HG03060 (cell line): Measurements from ENCODE around the gene UGT1A4.

Experiments
- ATAC-seq: cut with Tn5 transposase; IDR thresholded peaks from one replicate; pipeline ENCODE4 v1.9.1; 2021; ENCODE audit warnings: low read depth, moderate number of reproducible peaks; ENCODE audit not compliant: unreplicated experiment

Gene UGT1A4

DNA sequence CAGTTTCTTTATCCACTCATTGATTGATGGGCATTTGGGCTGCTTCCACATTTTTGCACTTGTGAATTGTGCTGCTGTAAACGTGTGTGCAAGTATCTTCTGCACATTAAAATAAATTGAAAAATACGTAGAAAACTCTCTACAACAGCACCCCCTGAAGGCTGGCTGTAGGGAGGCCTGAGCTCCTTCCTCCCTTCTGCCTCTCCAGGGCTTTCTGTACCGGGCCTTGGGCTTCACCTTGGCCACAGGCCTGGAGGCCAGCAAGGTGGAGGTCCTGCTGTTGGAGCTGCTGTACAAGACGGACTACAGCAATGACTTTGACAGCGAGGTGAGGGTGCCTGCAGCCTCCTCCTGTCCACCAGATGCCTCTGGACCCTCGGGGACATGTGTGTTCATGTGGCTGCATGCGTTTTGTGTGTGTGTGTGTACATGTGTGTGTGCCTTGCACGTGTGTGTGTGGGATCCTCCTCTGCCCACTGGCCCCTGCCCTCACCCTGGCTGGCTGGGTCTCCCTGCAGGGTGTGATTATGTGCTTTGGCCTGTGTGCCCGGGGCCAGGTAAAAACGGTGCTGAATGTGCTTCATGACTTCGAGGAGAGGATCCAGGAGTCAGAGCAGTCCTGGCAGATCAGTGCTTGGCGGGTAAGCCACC is 88.8 kb downstream of the UGT1A4 start:
- no peak for ATAC-seq

GRCh38 chr2:233807966-233808935 is 89.7 kb downstream of the UGT1A4 start:
- ATAC-seq = no peak

DNA sequence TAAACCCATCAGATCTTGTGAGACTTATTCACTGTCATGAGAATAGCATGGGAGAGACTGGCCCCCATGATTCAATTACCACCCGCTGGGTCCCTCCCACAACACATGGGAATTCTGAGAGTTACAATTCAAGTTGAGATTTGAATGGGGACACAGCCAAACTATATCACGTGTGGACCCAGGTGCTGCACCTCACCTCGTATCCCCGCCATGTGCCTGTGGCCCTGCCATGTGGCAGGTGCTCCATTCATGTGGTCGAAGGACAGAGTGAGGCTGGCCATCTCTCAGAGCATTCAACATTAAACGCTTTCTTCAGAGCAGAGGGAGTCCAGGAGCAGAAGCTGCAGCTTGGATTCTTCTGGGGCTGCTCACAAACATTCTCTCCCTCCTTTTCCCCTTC is 91.8 kb downstream of the UGT1A4 start:
- no peak for ATAC-seq

DNA sequence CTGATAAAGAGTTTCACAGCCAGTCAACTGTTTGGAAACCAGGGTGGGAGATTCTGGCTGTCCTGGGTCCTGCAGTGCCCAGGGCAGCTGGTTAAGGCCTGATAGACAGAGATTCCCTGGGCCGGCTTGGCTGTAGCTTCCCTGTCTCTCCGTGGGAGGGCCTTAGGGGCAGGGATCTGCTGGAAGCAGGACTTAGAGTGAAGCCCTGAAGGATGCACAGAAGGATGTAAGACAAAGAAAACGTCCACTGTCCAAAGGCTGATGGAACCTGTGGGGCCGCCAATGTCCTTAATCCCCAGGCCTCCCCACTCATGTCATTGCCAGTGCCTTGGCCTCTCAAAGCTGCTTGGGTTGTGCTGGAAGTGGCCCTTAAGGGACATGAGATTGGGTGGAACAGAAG is 92.6 kb downstream of the UGT1A4 start:
- ATAC-seq = no peak

- ATAC-seq = no peak
These were observed 93.2 kb downstream of the UGT1A4 start for GRCh38 chr2:233811732-233812131.

DNA sequence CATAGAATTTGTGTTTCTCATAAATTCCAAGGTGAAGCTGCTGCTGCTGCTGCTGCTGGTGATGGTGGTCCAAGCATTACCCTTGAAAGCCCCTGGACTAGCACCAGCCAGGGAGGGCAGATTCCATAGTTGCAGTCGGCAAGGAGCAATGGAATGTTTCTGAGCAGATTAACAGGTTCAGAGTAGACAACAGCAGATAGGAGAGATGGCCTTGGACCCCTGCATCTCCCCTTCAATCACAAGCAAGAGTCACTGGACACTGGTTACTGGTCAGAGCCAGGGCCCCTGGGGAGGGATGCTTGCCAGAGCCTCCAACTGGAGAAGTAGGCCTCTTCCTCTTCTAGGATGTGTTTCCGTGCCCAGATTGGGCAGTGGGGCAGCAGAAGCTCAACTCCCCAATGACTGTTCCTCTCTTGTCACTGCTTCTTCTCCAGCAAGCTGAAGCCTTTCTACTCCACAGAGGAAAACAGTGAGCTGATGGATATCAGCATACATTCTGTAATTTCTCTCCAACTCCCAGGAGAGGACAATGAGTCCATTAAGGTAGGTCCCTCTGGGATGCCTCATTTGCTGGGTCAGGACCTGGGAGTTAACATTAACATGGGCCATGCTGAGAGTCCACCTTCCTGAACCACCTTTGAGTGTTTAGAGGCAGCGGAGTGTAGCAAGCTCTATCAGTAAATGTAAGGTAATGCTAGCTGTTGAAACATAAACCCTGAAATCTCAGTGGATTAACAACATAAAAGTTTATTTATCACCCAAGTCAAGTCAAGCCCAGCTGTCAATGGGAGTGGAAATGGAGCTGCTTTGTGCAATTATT is 94.9 kb downstream of the UGT1A4 start:
- no peak for ATAC-seq

GRCh38 chr2:233814056-233814835 is 95.7 kb downstream of the UGT1A4 start:
- ATAC-seq = no peak

- no peak for ATAC-seq
These were observed 97.3 kb downstream of the UGT1A4 start for GRCh38 chr2:233815861-233816260.

DNA sequence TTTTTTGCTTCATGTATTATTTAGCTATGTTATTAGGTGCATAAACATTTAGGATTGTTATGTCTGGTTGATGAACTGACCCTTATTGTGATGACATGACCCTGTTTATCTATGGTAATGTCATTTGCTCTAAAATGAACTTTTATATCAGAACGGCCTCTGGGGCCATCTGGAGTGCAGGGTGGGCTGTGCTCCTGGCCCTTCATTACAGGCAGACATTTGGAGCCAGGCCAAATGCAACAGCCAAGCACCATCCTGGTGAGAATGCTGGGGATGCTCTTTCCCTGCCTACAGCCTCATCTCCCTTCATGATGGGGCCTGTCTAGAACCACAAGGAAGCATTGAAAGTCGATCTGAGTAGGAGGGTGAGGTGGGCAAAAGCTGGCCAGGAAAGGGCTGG is 97.8 kb downstream of the UGT1A4 start:
- ATAC-seq = no peak

DNA sequence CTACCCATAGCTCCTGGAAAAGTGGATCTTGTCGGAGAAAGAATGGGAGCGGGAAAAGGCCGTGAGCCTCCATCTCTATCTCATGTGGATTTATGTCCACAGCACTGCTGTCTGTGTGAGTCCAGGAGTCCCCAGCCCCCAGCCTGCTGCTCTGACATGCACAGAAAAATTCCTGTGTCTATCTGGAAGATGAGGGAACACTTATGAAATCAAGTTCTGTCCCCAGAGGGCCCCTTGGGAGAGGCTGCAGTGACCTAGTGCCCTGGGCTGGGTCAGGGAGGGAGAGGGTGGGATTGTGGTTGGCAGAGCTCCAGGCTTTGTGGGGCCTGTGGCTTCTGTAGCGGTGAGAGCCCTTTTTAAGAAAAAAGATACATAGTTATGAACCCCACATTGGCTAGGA is 98.2 kb downstream of the UGT1A4 start:
- ATAC-seq = no peak

- no peak for ATAC-seq
These were observed 98.9 kb downstream of the UGT1A4 start for GRCh38 chr2:233817361-233817911.

GRCh38 chr2:233817995-233818638 is 99.6 kb downstream of the UGT1A4 start:
- ATAC-seq = no peak

GRCh38 chr2:233818639-233819621 is 100.4 kb downstream of the UGT1A4 start:
- ATAC-seq = no peak

- ATAC-seq = no peak
These were observed 101.6 kb downstream of the UGT1A4 start for GRCh38 chr2:233819884-233820773.

DNA sequence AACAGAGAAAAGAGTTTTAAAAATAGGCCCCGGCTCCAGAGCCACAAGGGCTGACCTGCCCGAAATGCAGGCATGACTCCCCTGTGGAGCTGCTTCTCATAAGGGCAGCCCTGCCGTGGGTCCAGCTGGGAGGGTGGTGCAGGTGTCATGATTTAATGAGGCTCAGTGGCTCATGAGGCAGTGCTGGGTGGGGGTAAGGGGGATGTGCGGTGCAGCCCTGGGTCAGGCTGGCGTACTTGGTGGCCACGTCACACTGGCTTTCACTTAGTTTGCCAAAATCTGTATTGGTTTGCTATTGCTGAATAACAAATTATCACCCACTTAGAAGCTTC is 102.2 kb downstream of the UGT1A4 start:
- no peak for ATAC-seq

DNA sequence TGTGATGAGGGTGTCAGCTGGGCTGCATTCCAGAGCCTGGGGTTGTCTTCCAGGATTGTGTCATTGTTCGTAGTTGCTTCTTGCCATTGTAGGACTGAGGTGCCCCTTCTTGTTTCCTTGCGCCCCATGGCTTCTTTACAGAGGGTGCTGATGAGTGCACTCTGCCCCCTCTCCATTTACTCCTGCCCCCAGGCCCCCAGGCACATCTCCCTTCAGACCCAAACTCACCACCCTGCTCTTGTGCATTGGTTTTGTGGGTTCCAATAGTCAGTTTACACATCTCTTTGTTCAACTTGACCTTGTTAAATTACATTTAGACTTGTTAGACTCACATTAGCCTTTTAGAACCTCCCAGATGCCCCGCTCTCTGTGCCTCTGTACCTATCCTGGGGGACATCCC is 102.7 kb downstream of the UGT1A4 start:
- ATAC-seq = no peak

- no peak for ATAC-seq
These were observed 103.2 kb downstream of the UGT1A4 start for GRCh38 chr2:233821709-233822100.
